HepG2 (cell line): ENCODE data around the gene PHRF1. TPM values are rescaled to one million over a fixed set of nuclear protein-coding genes. Genes with fewer than 3 reads are reported as not detected.

Experiments
- ETV5 ChIP-seq: IDR thresholded peaks from 2 replicates; pipeline ENCODE4 v1.6.1; 2018; ENCODE audit warnings: missing biosample characterization, missing genetic modification reagents, inconsistent platforms, borderline replicate concordance
- FOXC1 ChIP-seq: sonication (generic); formaldehyde crosslinking; IDR thresholded peaks from 2 replicates; pipeline ENCODE4 v1.8.0; 2022; ENCODE audit warnings: mild to moderate bottlenecking, missing genetic modification reagents, borderline replicate concordance
- FOXP1 ChIP-seq, 2 experiments: fragments of 450-650 bp in 1 of 2; IDR thresholded peaks; 2 replicates each; pipeline ENCODE4 v1.6.1; 2017 to 2018; ENCODE audit warnings: antibody characterized with exemption in 1 of 2
- GABPB1 ChIP-seq: IDR thresholded peaks from 2 replicates; pipeline ENCODE4 v1.6.1; 2016; ENCODE audit warnings: mild to moderate bottlenecking, missing genetic modification reagents, moderate library complexity, missing compliant biosample characterization
- HDAC1 ChIP-seq: sonication (generic); formaldehyde crosslinking; IDR thresholded peaks from 2 replicates; pipeline ENCODE4 v1.5.1; 2020; ENCODE audit warnings: mild to moderate bottlenecking, missing genetic modification reagents
- HNF4G ChIP-seq, 2 experiments: sonication (generic) in 1 of 2; formaldehyde crosslinking in 1 of 2; IDR thresholded peaks; 2 replicates each; pipeline versions ENCODE4 v1.4.0 to v1.6.1; 2011 to 2020; ENCODE audit warnings: borderline replicate concordance in 2 of 2, low read depth in 2 of 2, mild to moderate bottlenecking in 2 of 2, low read length in 1 of 2, missing genetic modification reagents in 1 of 2, moderate library complexity in 1 of 2
- IRF9 ChIP-seq: sonication (generic); formaldehyde crosslinking; IDR thresholded peaks from 2 replicates; pipeline ENCODE4 v1.8.0; 2022; ENCODE audit warnings: missing genetic modification reagents, mild to moderate bottlenecking, borderline replicate concordance
- MEF2D ChIP-seq: sonication (generic); formaldehyde crosslinking; IDR thresholded peaks from 2 replicates; pipeline ENCODE4 v1.5.1; 2020; ENCODE audit warnings: mild to moderate bottlenecking, missing genetic modification reagents
- MTA1 ChIP-seq: sonication (generic); formaldehyde crosslinking; IDR thresholded peaks from 2 replicates; pipeline ENCODE4 v1.4.0; 2020; ENCODE audit warnings: missing genetic modification reagents, mild to moderate bottlenecking, borderline replicate concordance
- NFYC ChIP-seq: IDR thresholded peaks from 2 replicates; pipeline ENCODE4 v1.6.1; 2016; ENCODE audit warnings: missing genetic modification reagents, missing compliant biosample characterization
- NR2F6 ChIP-seq, 2 experiments: IDR thresholded peaks; 2 replicates each; pipeline ENCODE4 v1.6.1; 2016; ENCODE audit warnings: antibody characterized with exemption in 1 of 2, mild to moderate bottlenecking in 1 of 2
- PAF1 ChIP-seq: IDR thresholded peaks from 2 replicates; pipeline ENCODE4 v1.6.1; 2016; ENCODE audit warnings: missing genetic modification reagents, missing compliant biosample characterization
- XRCC5 ChIP-seq: fragments of 200-400 bp; formaldehyde crosslinking; optimal IDR thresholded peaks from 2 replicates; pipeline ENCODE3; 2017; ENCODE audit warnings: mild to moderate bottlenecking, low read length
- ZC3H13 ChIP-seq: sonication (generic); formaldehyde crosslinking; IDR thresholded peaks from 2 replicates; pipeline ENCODE4 v1.8.1; 2023; ENCODE audit warnings: mild to moderate bottlenecking, missing genetic modification reagents, moderate library complexity
- ZC3H4 ChIP-seq: sonication (generic); formaldehyde crosslinking; IDR thresholded peaks from 2 replicates; pipeline ENCODE4 v1.4.0; 2020; ENCODE audit warnings: missing genetic modification reagents, borderline replicate concordance
- ZNF10 ChIP-seq: sonication (generic); formaldehyde crosslinking; IDR thresholded peaks from 2 replicates; pipeline ENCODE4 v1.4.0; 2020; ENCODE audit warnings: mild to moderate bottlenecking, low read depth, missing genetic modification reagents, borderline replicate concordance
- ZNF232 ChIP-seq: sonication (generic); formaldehyde crosslinking; IDR thresholded peaks from 2 replicates; pipeline ENCODE4 v1.4.0; 2020; ENCODE audit warnings: missing genetic modification reagents, borderline replicate concordance
- ZNF251 ChIP-seq: sonication (generic); formaldehyde crosslinking; IDR thresholded peaks from 2 replicates; pipeline ENCODE4 v1.9.0; 2021; ENCODE audit warnings: mild to moderate bottlenecking, missing genetic modification reagents
- ZNF501 ChIP-seq: sonication (generic); formaldehyde crosslinking; IDR thresholded peaks from 2 replicates; pipeline ENCODE4 v1.5.1; 2020; ENCODE audit warnings: mild to moderate bottlenecking, moderate library complexity, missing genetic modification reagents
- ZNF691 ChIP-seq: sonication (generic); formaldehyde crosslinking; IDR thresholded peaks from 2 replicates; pipeline ENCODE4 v1.4.0; 2020; ENCODE audit warnings: missing genetic modification reagents, low read depth, mild to moderate bottlenecking, borderline replicate concordance
- ZNF790 ChIP-seq: sonication (generic); formaldehyde crosslinking; IDR thresholded peaks from 2 replicates; pipeline ENCODE4 v1.8.0; 2022; ENCODE audit warnings: missing genetic modification reagents, mild to moderate bottlenecking, borderline replicate concordance
- polyA plus RNA-seq, 8 experiments: library from polyadenylated mRNA; depleted of rRNA in 3 of 8; stranded (reverse) in 7 of 8; unstranded in 1 of 8; fragments of >200 nt; fragmentation: Illumina TruSeq in 4 of 8; extraction: Trizol in 4 of 8; gene quantifications; 2 replicates each; pipeline versions ENCODE4 v1.2.1 to v1.2.3, GENCODE V29; 2011 to 2016; ENCODE audit warnings: low read depth in 4 of 8, missing spikeins in 1 of 8, mixed read lengths in 1 of 8; ENCODE audit not compliant: insufficient read depth in 1 of 8
- total RNA-seq, 5 experiments: library from RNA; depleted of rRNA; stranded (reverse); fragments of >200 nt; fragmentation: Illumina TruSeq; extraction: Trizol; gene quantifications; 2 replicates each; pipeline ENCODE4 v1.2.3, GENCODE V29; 2016; ENCODE audit warnings: low read depth in 1 of 5
- TF ChIP-seq, protein P1 (sequence below): sonication (generic); formaldehyde crosslinking; IDR thresholded peaks from 2 replicates; pipeline ENCODE4 v1.5.1; 2020; ENCODE audit warnings: mild to moderate bottlenecking, missing genetic modification reagents, moderate library complexity

Gene PHRF1
- total and polyA plus RNA-seq, 2 of the 13 experiments (the other 11 are each of a cell fraction or from before 2014, with no cell fraction given), result 8.2 to 16.7 TPM

- TF ChIP-seq ZNF501, result peak; percentile 64
- peak; percentile 78; the same call in 1 of the 2 replicates for TF ChIP-seq MTA1
- peak; percentile 70 for TF ChIP-seq NR2F6 (IDR thresholded peaks at IDR 0.05)
- TF ChIP-seq NR2F6 (CRISPR knock-in tag; IDR thresholded peaks at IDR 0.05), result peak; percentile 87
- TF ChIP-seq MEF2D (CRISPR knock-in tag), result peak; percentile 70; the same call in 1 of the 2 replicates
- TF ChIP-seq FOXP1 (IDR thresholded peaks at IDR 0.05), result no peak
- no peak for TF ChIP-seq FOXP1 (CRISPR knock-in tag; IDR thresholded peaks at IDR 0.05)
- no peak for TF ChIP-seq XRCC5
- TF ChIP-seq HDAC1 (CRISPR knock-in tag), result peak; percentile 67
- TF ChIP-seq, protein P1, sequence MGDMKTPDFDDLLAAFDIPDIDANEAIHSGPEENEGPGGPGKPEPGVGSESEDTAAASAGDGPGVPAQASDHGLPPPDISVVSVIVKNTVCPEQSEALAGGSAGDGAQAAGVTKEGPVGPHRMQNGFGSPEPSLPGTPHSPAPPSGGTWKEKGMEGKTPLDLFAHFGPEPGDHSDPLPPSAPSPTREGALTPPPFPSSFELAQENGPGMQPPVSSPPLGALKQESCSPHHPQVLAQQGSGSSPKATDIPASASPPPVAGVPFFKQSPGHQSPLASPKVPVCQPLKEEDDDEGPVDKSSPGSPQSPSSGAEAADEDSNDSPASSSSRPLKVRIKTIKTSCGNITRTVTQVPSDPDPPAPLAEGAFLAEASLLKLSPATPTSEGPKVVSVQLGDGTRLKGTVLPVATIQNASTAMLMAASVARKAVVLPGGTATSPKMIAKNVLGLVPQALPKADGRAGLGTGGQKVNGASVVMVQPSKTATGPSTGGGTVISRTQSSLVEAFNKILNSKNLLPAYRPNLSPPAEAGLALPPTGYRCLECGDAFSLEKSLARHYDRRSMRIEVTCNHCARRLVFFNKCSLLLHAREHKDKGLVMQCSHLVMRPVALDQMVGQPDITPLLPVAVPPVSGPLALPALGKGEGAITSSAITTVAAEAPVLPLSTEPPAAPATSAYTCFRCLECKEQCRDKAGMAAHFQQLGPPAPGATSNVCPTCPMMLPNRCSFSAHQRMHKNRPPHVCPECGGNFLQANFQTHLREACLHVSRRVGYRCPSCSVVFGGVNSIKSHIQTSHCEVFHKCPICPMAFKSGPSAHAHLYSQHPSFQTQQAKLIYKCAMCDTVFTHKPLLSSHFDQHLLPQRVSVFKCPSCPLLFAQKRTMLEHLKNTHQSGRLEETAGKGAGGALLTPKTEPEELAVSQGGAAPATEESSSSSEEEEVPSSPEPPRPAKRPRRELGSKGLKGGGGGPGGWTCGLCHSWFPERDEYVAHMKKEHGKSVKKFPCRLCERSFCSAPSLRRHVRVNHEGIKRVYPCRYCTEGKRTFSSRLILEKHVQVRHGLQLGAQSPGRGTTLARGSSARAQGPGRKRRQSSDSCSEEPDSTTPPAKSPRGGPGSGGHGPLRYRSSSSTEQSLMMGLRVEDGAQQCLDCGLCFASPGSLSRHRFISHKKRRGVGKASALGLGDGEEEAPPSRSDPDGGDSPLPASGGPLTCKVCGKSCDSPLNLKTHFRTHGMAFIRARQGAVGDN (CRISPR knock-in tag), result peak; percentile 88
- TF ChIP-seq PAF1, result peak; percentile 53; the same call in 1 of the 2 replicates
- TF ChIP-seq ZNF691, result peak; percentile 28; the same call in 1 of the 2 replicates
- TF ChIP-seq ZNF232 (CRISPR knock-in tag), result peak; percentile 66; the same call in 1 of the 2 replicates
- peak; percentile 14; the same call in 1 of the 2 replicates for TF ChIP-seq ETV5 (CRISPR knock-in tag)
- 0 out of 2 replicates have a peak, but pooled peaks have one; percentile 20 for TF ChIP-seq IRF9 (CRISPR knock-in tag)
- peak; percentile 5; the same call in 1 of the 2 replicates for TF ChIP-seq ZNF790 (CRISPR knock-in tag)
- peak; percentile 9; the same call in 1 of the 2 replicates for TF ChIP-seq ZC3H4 (CRISPR knock-in tag)
- TF ChIP-seq ZC3H13 (CRISPR knock-in tag), result peak; percentile 68; the same call in 1 of the 2 replicates
- TF ChIP-seq FOXC1 (CRISPR knock-in tag), result no peak
- TF ChIP-seq GABPB1 (CRISPR knock-in tag), result peak; percentile 53
- TF ChIP-seq NFYC (CRISPR knock-in tag), result 0 out of 2 replicates have a peak, but pooled peaks have one; percentile 21
- TF ChIP-seq ZNF251, result no peak
- TF ChIP-seq ZNF10, result no peak
- 0 out of 2 replicates have a peak, but pooled peaks have one; percentile 10 for TF ChIP-seq HNF4G (IDR thresholded peaks at IDR 0.05; ENCODE audit: borderline replicate concordance, low read depth, low read length)
- TF ChIP-seq HNF4G (CRISPR knock-in tag; IDR thresholded peaks at IDR 0.05; ENCODE audit: borderline replicate concordance, low read depth), result no peak
Measured at GRCh38 chr11:569158-569885, 6.9 kb upstream of the PHRF1 start (continued).
